Loucy (cell line): Measurements from ENCODE around the gene OR51B5.
"Not testable (repeated sequence)": the region's sequence is repeated elsewhere in the genome, so short reads cannot be mapped to it uniquely, and the experiment has no call there.

ENCODE experiments used
- H2AFZ ChIP-seq: fragments of 200-600 bp; sonication (generic); 2 replicates; pipeline ENCODE4 v1.6.0; 2016; ENCODE audit warnings: antibody characterized with exemption, mild to moderate bottlenecking, low read length, moderate library complexity
- H3F3A ChIP-seq: fragments of 200-600 bp; 2 replicates; pipeline ENCODE4 v1.6.0; 2016; ENCODE audit warnings: antibody characterized with exemption, low read depth, mild to moderate bottlenecking
- H3K27me3 ChIP-seq: fragments of 200-600 bp; sonication (generic); 2 replicates; pipeline ENCODE4 v1.6.1; 2014; ENCODE audit warnings: low read length, mild to moderate bottlenecking; ENCODE audit not compliant: insufficient read depth, poor library complexity, severe bottlenecking
- H3K36me3 ChIP-seq: fragments of 200-600 bp; sonication (generic); 2 replicates; pipeline ENCODE4 v1.6.1; 2016; ENCODE audit warnings: low read length; ENCODE audit not compliant: insufficient read depth
- H3K4me1 ChIP-seq: fragments of 200-600 bp; sonication (generic); 2 replicates; pipeline ENCODE4 v1.5.1; 2014; ENCODE audit warnings: low read length, mild to moderate bottlenecking; ENCODE audit not compliant: insufficient read depth, poor library complexity, severe bottlenecking
- H3K4me2 ChIP-seq: fragments of 200-600 bp; sonication (generic); 2 replicates; pipeline ENCODE4 v1.6.0; 2014; ENCODE audit warnings: antibody characterized with exemption, low read length, low read depth, mild to moderate bottlenecking; ENCODE audit not compliant: poor library complexity, severe bottlenecking
- H3K4me3 ChIP-seq: fragments of 200-600 bp; sonication (generic); 2 replicates; pipeline ENCODE4 v1.5.1; 2014; ENCODE audit warnings: low read length, mild to moderate bottlenecking, mixed read lengths; ENCODE audit not compliant: poor library complexity, severe bottlenecking
- H3K79me2 ChIP-seq: fragments of 200-600 bp; sonication (generic); 2 replicates; pipeline ENCODE4 v1.6.1; 2014; ENCODE audit warnings: low read length; ENCODE audit not compliant: insufficient read depth
- H3K9ac ChIP-seq: fragments of 200-600 bp; sonication (generic); 2 replicates; pipeline ENCODE4 v1.6.0; 2014; ENCODE audit warnings: mild to moderate bottlenecking, low read depth, low read length, moderate library complexity; ENCODE audit not compliant: poor library complexity, severe bottlenecking
- H3K9me2 ChIP-seq: fragments of 200-600 bp; sonication (generic); replicated peaks from 2 replicates; pipeline ENCODE4 v1.6.1; 2016; ENCODE audit warnings: low read depth, low read length, mixed read lengths
- H3K9me3 ChIP-seq: fragments of 200-600 bp; sonication (generic); 2 replicates; pipeline ENCODE4 v1.6.1; 2014; ENCODE audit warnings: mild to moderate bottlenecking, antibody characterized with exemption, low read length, low read depth; ENCODE audit not compliant: insufficient read depth
- H4K20me1 ChIP-seq: fragments of 200-600 bp; sonication (generic); 2 replicates; pipeline ENCODE4 v1.6.0; 2014; ENCODE audit warnings: antibody characterized with exemption, low read length, mild to moderate bottlenecking; ENCODE audit not compliant: insufficient read depth, poor library complexity, severe bottlenecking
- CTCF ChIP-seq: fragments of 200-600 bp; sonication (generic); conservative IDR thresholded peaks from 2 replicates; pipeline ENCODE4 v1.5.1; 2014; ENCODE audit warnings: mild to moderate bottlenecking, antibody characterized with exemption, low read length
- EZH2phosphoT487 ChIP-seq: fragments of 200-600 bp; IDR thresholded peaks from 2 replicates; pipeline ENCODE4 v1.6.1; 2018; ENCODE audit warnings: antibody characterized with exemption, mild to moderate bottlenecking, moderate library complexity, borderline replicate concordance

Gene OR51B5

GRCh38 chr11:5364214-5364613 is 20.9 kb upstream of the OR51B5 start:
- no peaks in the 10 kb centered on the region for H3K9me3 ChIP-seq
- H3K4me3 ChIP-seq = no peak overlapping the region
- H3K4me1 ChIP-seq = no peaks in the 10 kb centered on the region
- H3F3A ChIP-seq = no peaks in the 10 kb centered on the region
- H3K27me3 ChIP-seq = no peaks in the 10 kb centered on the region
- no peaks in the 10 kb centered on the region for H3K9me2 ChIP-seq
- TF ChIP-seq CTCF = no peak
- TF ChIP-seq EZH2phosphoT487 = no peak
- H3K36me3 ChIP-seq = no peaks in the 10 kb centered on the region
- H3K79me2 ChIP-seq = no peaks in the 10 kb centered on the region
- H3K9ac ChIP-seq = no peak overlapping the region
- no peaks in the 10 kb centered on the region for H4K20me1 ChIP-seq
- H2AFZ ChIP-seq = no peak overlapping the region
- no peak overlapping the region for H3K4me2 ChIP-seq

DNA sequence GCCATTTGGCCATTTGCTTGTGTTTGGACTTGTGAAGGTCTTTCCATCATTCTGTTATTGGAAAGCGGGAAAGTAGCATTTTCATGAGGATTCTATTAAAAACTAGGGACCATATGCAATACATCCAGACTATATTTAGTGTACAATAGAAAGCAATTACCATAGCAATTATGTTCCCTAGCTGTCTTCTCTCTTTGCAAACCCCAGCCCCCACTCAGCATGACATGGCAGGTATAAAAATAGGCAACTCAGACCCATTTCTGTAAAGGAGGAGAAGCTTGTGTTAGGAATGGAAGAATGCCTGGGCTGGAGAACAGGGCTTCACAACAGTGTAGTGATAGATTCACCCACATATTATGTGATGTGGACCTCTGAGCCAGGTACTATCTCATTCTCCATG is 20.4 kb upstream of the OR51B5 start:
- Histone ChIP-seq H3K9ac (no peak overlapping the region), H3K79me2 (no peaks in the 10 kb centered on the region), H3F3A (no peaks in the 10 kb centered on the region), H3K27me3 (no peaks in the 10 kb centered on the region), H3K9me2 (no peaks in the 10 kb centered on the region), H3K4me2 (no peak overlapping the region), H3K36me3 (no peaks in the 10 kb centered on the region), H2AFZ (no peak overlapping the region), H4K20me1 (no peaks in the 10 kb centered on the region), H3K4me1 (no peaks in the 10 kb centered on the region), H3K4me3 (no peak overlapping the region), H3K9me3 (no peaks in the 10 kb centered on the region)
- no peak for TF ChIP-seq EZH2phosphoT487
- TF ChIP-seq CTCF = no peak

GRCh38 chr11:5362017-5362625 is 18.8 kb upstream of the OR51B5 start:
- Histone ChIP-seq H3K36me3 (no peaks in the 10 kb centered on the region), H3F3A (no peaks in the 10 kb centered on the region), H3K9ac (no peak overlapping the region), H3K9me3 (no peaks in the 10 kb centered on the region), H3K4me3 (no peak overlapping the region), H3K27me3 (no peaks in the 10 kb centered on the region), H3K4me2 (no peak overlapping the region), H3K9me2 (no peaks in the 10 kb centered on the region), H3K4me1 (no peaks in the 10 kb centered on the region), H2AFZ (no peak overlapping the region), H3K79me2 (no peaks in the 10 kb centered on the region), H4K20me1 (no peaks in the 10 kb centered on the region)
- TF ChIP-seq EZH2phosphoT487 (no peak), CTCF (no peak)

- not testable (repeated sequence) for H2AFZ ChIP-seq, H3K4me1 ChIP-seq, H4K20me1 ChIP-seq
These were observed 12.7 kb upstream of the OR51B5 start for GRCh38 chr11:5356031-5356430.

More at GRCh38 chr11:5356031-5356430, 12.7 kb upstream of the OR51B5 start:
- H3K27me3 ChIP-seq, H3K36me3 ChIP-seq, H3F3A ChIP-seq, H3K9ac ChIP-seq, H3K79me2 ChIP-seq, H3K4me2 ChIP-seq, H3K9me3 ChIP-seq, H3K4me3 ChIP-seq, H3K9me2 ChIP-seq: not testable (repeated sequence)
